LNCaP clone FGC (cell line): Measurements from ENCODE around the gene CDK5RAP2.
"Not testable (repeated sequence)": the region's sequence is repeated elsewhere in the genome, so short reads cannot be mapped to it uniquely, and the experiment has no call there.

ENCODE experiments used
- DNase-seq: peaks from one replicate; pipeline ENCODE4 v3.0.0-alpha.2; 2011; ENCODE audit warnings: low read depth
- H3K4me3 ChIP-seq: 2 replicates; pipeline ENCODE4 v1.5.1; 2011; ENCODE audit warnings: mild to moderate bottlenecking, low read depth, low read length, control low read depth
- CTCF ChIP-seq: IDR thresholded peaks from 2 replicates; pipeline ENCODE4 v1.5.1; 2012; ENCODE audit warnings: mild to moderate bottlenecking; ENCODE audit not compliant: control insufficient read depth, insufficient read depth; ENCODE audit errors: extremely low read depth

Gene CDK5RAP2

GRCh38 chr9:120500733-120501132 is 79.2 kb downstream of the CDK5RAP2 start:
- DNase-seq: no peak
- H3K4me3 ChIP-seq: no peak overlapping the region
- TF ChIP-seq CTCF: no peak

GRCh38 chr9:120497865-120498264 is 82.1 kb downstream of the CDK5RAP2 start:
- not testable (repeated sequence) for H3K4me3 ChIP-seq, DNase-seq

GRCh38 chr9:120496438-120496837 is 83.5 kb downstream of the CDK5RAP2 start:
- not testable (repeated sequence) for H3K4me3 ChIP-seq, DNase-seq

DNA sequence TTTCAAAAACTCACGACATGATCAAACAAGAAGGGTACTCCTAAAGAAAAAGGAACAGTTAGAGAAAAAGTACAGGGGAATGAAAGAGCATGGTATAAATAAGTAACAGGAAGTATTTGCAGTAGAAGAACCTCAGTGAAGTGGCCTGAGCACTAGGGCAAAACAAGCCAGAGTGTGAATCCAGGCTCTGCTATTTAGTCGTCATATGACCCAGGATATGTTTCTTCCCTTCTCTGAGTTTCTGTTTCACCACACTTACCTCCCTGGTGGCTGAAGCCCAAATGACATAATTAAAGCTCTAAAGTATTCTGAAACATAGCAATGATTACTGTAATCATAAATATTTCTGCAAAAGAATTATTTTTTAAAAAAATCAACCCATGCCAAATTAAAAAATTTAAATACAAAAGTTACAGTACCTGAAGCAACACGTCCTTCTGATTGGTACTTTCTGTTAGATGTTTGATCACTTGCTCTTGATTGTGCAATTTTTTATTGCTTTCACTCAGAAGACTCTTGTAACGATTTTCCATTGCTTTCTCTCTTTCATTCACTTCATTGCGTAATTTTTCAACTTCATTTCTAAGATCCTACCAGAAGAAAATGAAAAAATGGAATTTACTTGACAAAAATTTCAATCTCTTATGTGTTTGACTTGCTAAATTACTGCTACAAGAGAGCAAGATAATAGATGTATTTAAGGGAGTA is 88.9 kb downstream of the CDK5RAP2 start:
- no peak overlapping the region for H3K4me3 ChIP-seq
- TF ChIP-seq CTCF: no peak
- DNase-seq: no peak

- no peak for TF ChIP-seq CTCF
- H3K4me3 ChIP-seq: no peak overlapping the region
- DNase-seq: no peak
Measured at GRCh38 chr9:120486835-120487234, 93.1 kb downstream of the CDK5RAP2 start.

GRCh38 chr9:120486347-120486746 is 93.6 kb downstream of the CDK5RAP2 start:
- DNase-seq: no peak
- TF ChIP-seq CTCF: no peak
- no peak overlapping the region for H3K4me3 ChIP-seq

DNA sequence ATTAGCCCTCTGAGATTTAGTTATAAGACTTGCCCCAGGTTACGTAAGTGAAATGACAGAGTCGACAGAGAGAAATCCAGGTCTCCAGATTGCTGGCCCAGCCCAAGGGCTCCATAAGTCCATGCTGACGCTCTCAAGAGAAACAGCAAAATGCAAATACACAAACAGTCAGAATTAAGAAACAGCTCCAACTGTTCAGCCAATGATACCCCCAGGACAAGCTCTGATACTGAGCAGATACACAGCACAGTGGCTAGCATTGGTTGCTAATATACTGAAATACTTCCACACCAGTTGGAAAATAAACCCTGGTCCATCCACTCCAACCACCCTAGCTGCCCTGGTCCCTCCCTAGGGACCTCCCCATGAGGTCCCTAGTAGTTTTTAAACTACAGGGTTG is 94.2 kb downstream of the CDK5RAP2 start:
- no peak for DNase-seq
- H3K4me3 ChIP-seq: no peak overlapping the region
- no peak for TF ChIP-seq CTCF

DNA sequence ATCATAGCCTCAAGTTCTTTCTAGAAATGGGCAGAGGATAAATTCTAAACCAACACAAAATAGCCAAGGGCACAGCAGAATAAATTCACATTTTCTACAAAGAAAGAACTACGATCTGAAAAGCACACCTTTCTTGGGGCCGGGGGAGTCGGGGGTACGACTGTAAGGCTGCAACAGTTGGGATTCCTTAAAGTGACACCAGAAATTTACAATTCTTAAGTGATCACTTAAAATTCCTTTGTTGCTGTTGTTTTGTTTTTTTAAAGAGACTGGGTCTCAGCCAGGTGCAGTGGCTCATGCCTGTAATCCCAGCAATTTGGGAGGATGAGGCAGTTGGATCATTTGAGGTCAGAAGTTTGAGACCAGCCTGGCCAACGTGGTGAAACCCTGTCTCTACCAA is 95.8 kb downstream of the CDK5RAP2 start:
- no peak overlapping the region for H3K4me3 ChIP-seq
- no peak for DNase-seq
- TF ChIP-seq CTCF: no peak
